Neural cell (in vitro differentiated cells): ENCODE data around the gene CASZ1. TPM values are rescaled to one million over a fixed set of nuclear protein-coding genes. Genes with fewer than 3 reads are reported as not detected.

ENCODE experiments used
- H2AFZ ChIP-seq: fragments of 200-600, 300-800 bp; sonication (generic), shearing (Covaris generic); 2 replicates; pipeline ENCODE4 v1.6.0; 2014; ENCODE audit warnings: low read depth, mild to moderate bottlenecking, antibody characterized with exemption, low read length, moderate library complexity
- H3F3A ChIP-seq: fragments of 200-600 bp; shearing (Covaris generic); 2 replicates; pipeline ENCODE4 v1.6.1; 2016; ENCODE audit warnings: mild to moderate bottlenecking, moderate library complexity, mixed read lengths, antibody characterized with exemption, low read length; ENCODE audit not compliant: insufficient read depth, poor library complexity, severe bottlenecking
- H3K27ac ChIP-seq: fragments of 200-600, 300-800 bp; sonication (generic), shearing (Covaris generic); 2 replicates; pipeline ENCODE4 v1.5.1; 2014; ENCODE audit warnings: mild to moderate bottlenecking, low read length, moderate library complexity
- H3K27me3 ChIP-seq: fragments of 300-800, 200-600 bp; sonication (generic), shearing (Covaris generic); 2 replicates; pipeline ENCODE4 v1.6.0; 2014; ENCODE audit warnings: mild to moderate bottlenecking, low read depth, low read length, moderate library complexity; ENCODE audit not compliant: insufficient read depth
- H3K36me3 ChIP-seq: fragments of 300-800, 200-600 bp; sonication (generic), shearing (Covaris generic); 2 replicates; pipeline ENCODE4 v1.5.1; 2014; ENCODE audit warnings: mild to moderate bottlenecking, antibody characterized with exemption, low read length, moderate library complexity; ENCODE audit not compliant: insufficient read depth
- H3K4me2 ChIP-seq: fragments of 300-800, 200-600 bp; sonication (generic), shearing (Covaris generic); 2 replicates; pipeline ENCODE4 v1.6.0; 2014; ENCODE audit warnings: mild to moderate bottlenecking, low read length
- H3K4me3 ChIP-seq: fragments of 300-800, 200-600 bp; sonication (generic), shearing (Covaris generic); 2 replicates; pipeline ENCODE4 v1.5.1; 2014; ENCODE audit warnings: mild to moderate bottlenecking, low read length, moderate library complexity
- H3K79me2 ChIP-seq: fragments of 200-600 bp; shearing (Covaris generic); replicated peaks from 2 replicates; pipeline ENCODE4 v1.6.0; 2014; ENCODE audit warnings: mild to moderate bottlenecking, low read length, moderate library complexity; ENCODE audit not compliant: insufficient read depth
- H3K9ac ChIP-seq: fragments of 300-800, 200-600 bp; sonication (generic), shearing (Covaris generic); 2 replicates; pipeline ENCODE4 v1.6.1; 2016; ENCODE audit warnings: mild to moderate bottlenecking, low read length, mixed read lengths
- H3K9me2 ChIP-seq: fragments of 200-600 bp; shearing (Covaris generic); 2 replicates; pipeline ENCODE4 v1.6.1; 2016; ENCODE audit warnings: mild to moderate bottlenecking, low read length, mixed read lengths; ENCODE audit not compliant: insufficient read depth
- H3K9me3 ChIP-seq: fragments of 200-600, 300-800 bp; sonication (generic), shearing (Covaris generic); 2 replicates; pipeline ENCODE4 v1.6.1; 2016; ENCODE audit warnings: mild to moderate bottlenecking, mixed run types, low read length, moderate library complexity, mixed read lengths
- H4K20me1 ChIP-seq: fragments of 200-600 bp; shearing (Covaris generic); 2 replicates; pipeline ENCODE4 v1.6.1; 2016; ENCODE audit warnings: mild to moderate bottlenecking, mixed run types; ENCODE audit not compliant: insufficient read depth
- EP300 ChIP-seq: fragments of 450-650 bp; conservative IDR thresholded peaks from 2 replicates; pipeline ENCODE4 v1.6.1; 2014; ENCODE audit warnings: antibody characterized with exemption, mild to moderate bottlenecking, moderate library complexity; ENCODE audit not compliant: poor library complexity, severe bottlenecking
- EZH2 ChIP-seq: fragments of 200-600, 300-800 bp; shearing (Covaris generic), sonication (generic); IDR thresholded peaks from 2 replicates; pipeline ENCODE4 v1.6.1; 2014; ENCODE audit warnings: antibody characterized with exemption, low read length, borderline replicate concordance, mild to moderate bottlenecking; ENCODE audit not compliant: insufficient read depth, poor library complexity, severe bottlenecking
- MXI1 ChIP-seq: fragments of 450-650 bp; conservative IDR thresholded peaks from 2 replicates; pipeline ENCODE4 v1.6.1; 2014; ENCODE audit warnings: antibody characterized with exemption, mild to moderate bottlenecking; ENCODE audit not compliant: poor library complexity, severe bottlenecking
- POLR2AphosphoS5 ChIP-seq: IDR thresholded peaks from 2 replicates; pipeline ENCODE4 v1.6.1; 2012
- RAD21 ChIP-seq: fragments of 450-650 bp; conservative IDR thresholded peaks from 2 replicates; pipeline ENCODE4 v1.6.1; 2014; ENCODE audit warnings: antibody characterized with exemption, mild to moderate bottlenecking, moderate library complexity
- SMC3 ChIP-seq: fragments of 450-650 bp; conservative IDR thresholded peaks from 2 replicates; pipeline ENCODE4 v1.6.1; 2014; ENCODE audit warnings: antibody characterized with exemption, mild to moderate bottlenecking, moderate library complexity; ENCODE audit not compliant: poor library complexity
- TAF1 ChIP-seq: IDR thresholded peaks from 2 replicates; pipeline ENCODE4 v1.6.1; 2012; ENCODE audit warnings: low read depth
- polyA plus RNA-seq: library from polyadenylated mRNA; depleted of rRNA; stranded (reverse); fragments of >200 nt; gene quantifications from 2 replicates; pipeline ENCODE4 v1.2.3, GENCODE V29; 2014
- TF ChIP-seq, protein P1 (sequence below): fragments of 450-650 bp; IDR thresholded peaks from 2 replicates; pipeline ENCODE4 v1.5.1; 2014; ENCODE audit warnings: antibody characterized with exemption, mild to moderate bottlenecking, moderate library complexity; ENCODE audit not compliant: poor library complexity, severe bottlenecking
- TF ChIP-seq, protein P2 (sequence below): IDR thresholded peaks from 2 replicates; pipeline ENCODE4 v1.6.1; 2012; ENCODE audit warnings: borderline replicate concordance

Gene CASZ1
- polyA plus RNA-seq, 1 donor from 2014 or later = 0.27 TPM

DNA sequence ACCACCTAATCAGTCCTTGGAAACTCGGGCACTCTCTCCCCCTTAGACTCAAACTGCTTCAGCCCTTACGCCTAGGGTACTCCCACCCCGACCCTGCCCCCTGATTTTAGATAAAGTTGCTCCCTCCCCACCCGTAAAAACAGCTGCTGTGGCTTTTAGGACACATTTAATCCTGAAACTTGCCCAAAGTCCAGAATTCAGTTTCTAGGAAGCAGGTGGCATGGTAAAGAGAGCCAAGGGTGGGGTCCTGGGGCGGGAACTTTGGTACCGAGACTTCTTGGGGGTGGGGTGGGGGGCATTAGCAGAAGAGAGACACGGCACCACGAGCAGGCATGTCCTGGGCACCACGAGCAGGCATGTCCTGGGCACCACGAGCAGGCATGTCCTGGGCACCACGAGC, 52.4 kb downstream of the CASZ1 start:
- Histone ChIP-seq H2AFZ (no peak overlapping the region), H3K79me2 (no peaks in the 10 kb centered on the region), H3K9ac (no peak overlapping the region), H3K9me3 (no peaks in the 10 kb centered on the region), H3K9me2 (no peaks in the 10 kb centered on the region), H3K4me2 (no peak overlapping the region), H3K4me3 (no peak overlapping the region), H3F3A (no peaks in the 10 kb centered on the region), H4K20me1 (no peaks in the 10 kb centered on the region), H3K36me3 (no peaks in the 10 kb centered on the region), H3K27ac (no peak overlapping the region), H3K27me3 (no peaks in the 10 kb centered on the region)
- no peak for TF ChIP-seq SMC3
- TF ChIP-seq EZH2 = no peak
- no peak for TF ChIP-seq EP300
- TF ChIP-seq TAF1 = no peak
- TF ChIP-seq, protein P1, sequence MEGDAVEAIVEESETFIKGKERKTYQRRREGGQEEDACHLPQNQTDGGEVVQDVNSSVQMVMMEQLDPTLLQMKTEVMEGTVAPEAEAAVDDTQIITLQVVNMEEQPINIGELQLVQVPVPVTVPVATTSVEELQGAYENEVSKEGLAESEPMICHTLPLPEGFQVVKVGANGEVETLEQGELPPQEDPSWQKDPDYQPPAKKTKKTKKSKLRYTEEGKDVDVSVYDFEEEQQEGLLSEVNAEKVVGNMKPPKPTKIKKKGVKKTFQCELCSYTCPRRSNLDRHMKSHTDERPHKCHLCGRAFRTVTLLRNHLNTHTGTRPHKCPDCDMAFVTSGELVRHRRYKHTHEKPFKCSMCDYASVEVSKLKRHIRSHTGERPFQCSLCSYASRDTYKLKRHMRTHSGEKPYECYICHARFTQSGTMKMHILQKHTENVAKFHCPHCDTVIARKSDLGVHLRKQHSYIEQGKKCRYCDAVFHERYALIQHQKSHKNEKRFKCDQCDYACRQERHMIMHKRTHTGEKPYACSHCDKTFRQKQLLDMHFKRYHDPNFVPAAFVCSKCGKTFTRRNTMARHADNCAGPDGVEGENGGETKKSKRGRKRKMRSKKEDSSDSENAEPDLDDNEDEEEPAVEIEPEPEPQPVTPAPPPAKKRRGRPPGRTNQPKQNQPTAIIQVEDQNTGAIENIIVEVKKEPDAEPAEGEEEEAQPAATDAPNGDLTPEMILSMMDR = no peak
- TF ChIP-seq MXI1 = no peak
- TF ChIP-seq POLR2AphosphoS5 = no peak

DNA sequence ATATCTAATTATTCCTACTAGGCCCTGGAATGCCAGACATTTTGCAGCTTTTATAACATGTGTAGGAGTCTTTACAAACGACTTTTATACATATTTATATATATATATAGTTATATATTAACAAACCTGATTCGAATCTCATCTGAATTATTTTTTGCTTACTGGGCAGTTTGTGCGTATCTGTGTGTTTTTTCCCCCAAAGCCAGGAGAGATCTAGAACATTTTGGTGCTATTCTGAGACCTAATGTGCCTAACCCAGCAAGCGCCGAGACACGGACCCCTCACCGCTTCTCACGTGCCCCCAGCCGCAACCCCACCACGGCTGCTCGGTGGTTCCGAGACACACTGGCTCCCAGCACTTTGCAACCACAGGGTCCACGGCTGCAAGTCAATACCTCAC, 54.8 kb downstream of the CASZ1 start:
- H3K27me3 ChIP-seq = no peaks in the 10 kb centered on the region
- H3K9me3 ChIP-seq = no peaks in the 10 kb centered on the region
- H3K27ac ChIP-seq = no peak overlapping the region
- H3K79me2 ChIP-seq = no peaks in the 10 kb centered on the region
- no peaks in the 10 kb centered on the region for H3K36me3 ChIP-seq
- H4K20me1 ChIP-seq = no peaks in the 10 kb centered on the region
- no peak overlapping the region for H3K4me3 ChIP-seq
- H3K4me2 ChIP-seq = no peak overlapping the region
- H3K9me2 ChIP-seq = no peaks in the 10 kb centered on the region
- TF ChIP-seq SMC3 (no peak), EP300 (no peak), RAD21 (no peak), TAF1 (no peak), MXI1 (no peak)
- H2AFZ ChIP-seq = no peak overlapping the region
- no peaks in the 10 kb centered on the region for H3F3A ChIP-seq
- no peak overlapping the region for H3K9ac ChIP-seq

DNA sequence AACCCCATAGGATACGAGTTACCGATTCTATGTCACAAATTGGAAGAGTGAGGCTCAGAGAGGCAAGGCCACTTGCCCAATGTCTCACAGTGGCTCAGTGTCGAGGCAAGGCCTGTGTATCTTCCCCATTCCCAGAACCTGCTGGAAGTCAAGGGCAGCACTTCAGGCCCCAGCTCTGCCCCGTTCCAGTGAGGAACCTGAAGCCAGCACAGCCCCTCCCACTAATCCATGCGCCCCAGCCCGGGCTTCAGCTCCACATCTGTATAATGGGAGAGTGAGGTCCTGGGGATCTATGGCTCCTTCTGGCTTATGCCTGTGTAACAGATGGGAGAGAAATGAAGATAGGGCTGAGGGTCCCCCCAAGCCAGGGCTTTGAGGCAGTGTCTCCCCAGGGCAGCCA, 56.3 kb downstream of the CASZ1 start:
- TF ChIP-seq SMC3 (no peak), POLR2AphosphoS5 (no peak), EZH2 (no peak), MXI1 (no peak), RAD21 (no peak)
- TF ChIP-seq, protein P2, sequence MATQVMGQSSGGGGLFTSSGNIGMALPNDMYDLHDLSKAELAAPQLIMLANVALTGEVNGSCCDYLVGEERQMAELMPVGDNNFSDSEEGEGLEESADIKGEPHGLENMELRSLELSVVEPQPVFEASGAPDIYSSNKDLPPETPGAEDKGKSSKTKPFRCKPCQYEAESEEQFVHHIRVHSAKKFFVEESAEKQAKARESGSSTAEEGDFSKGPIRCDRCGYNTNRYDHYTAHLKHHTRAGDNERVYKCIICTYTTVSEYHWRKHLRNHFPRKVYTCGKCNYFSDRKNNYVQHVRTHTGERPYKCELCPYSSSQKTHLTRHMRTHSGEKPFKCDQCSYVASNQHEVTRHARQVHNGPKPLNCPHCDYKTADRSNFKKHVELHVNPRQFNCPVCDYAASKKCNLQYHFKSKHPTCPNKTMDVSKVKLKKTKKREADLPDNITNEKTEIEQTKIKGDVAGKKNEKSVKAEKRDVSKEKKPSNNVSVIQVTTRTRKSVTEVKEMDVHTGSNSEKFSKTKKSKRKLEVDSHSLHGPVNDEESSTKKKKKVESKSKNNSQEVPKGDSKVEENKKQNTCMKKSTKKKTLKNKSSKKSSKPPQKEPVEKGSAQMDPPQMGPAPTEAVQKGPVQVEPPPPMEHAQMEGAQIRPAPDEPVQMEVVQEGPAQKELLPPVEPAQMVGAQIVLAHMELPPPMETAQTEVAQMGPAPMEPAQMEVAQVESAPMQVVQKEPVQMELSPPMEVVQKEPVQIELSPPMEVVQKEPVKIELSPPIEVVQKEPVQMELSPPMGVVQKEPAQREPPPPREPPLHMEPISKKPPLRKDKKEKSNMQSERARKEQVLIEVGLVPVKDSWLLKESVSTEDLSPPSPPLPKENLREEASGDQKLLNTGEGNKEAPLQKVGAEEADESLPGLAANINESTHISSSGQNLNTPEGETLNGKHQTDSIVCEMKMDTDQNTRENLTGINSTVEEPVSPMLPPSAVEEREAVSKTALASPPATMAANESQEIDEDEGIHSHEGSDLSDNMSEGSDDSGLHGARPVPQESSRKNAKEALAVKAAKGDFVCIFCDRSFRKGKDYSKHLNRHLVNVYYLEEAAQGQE = no peak
- TF ChIP-seq, protein P1 = no peak
- H3K36me3 ChIP-seq = no peaks in the 10 kb centered on the region
- no peak overlapping the region for H3K9ac ChIP-seq
- no peaks in the 10 kb centered on the region for H3F3A ChIP-seq
- H3K9me2 ChIP-seq = no peaks in the 10 kb centered on the region
- no peaks in the 10 kb centered on the region for H3K27me3 ChIP-seq
- H4K20me1 ChIP-seq = no peaks in the 10 kb centered on the region
- H3K27ac ChIP-seq = no peak overlapping the region
- H3K9me3 ChIP-seq = no peaks in the 10 kb centered on the region
- H3K4me2 ChIP-seq = no peak overlapping the region
- no peaks in the 10 kb centered on the region for H3K79me2 ChIP-seq
- H2AFZ ChIP-seq = no peak overlapping the region
- no peak overlapping the region for H3K4me3 ChIP-seq
